Naive thymus-derived CD8-positive, alpha-beta T cell (primary cell): ENCODE data around the gene MPV17. TPM values are rescaled to one million over a fixed set of nuclear protein-coding genes. Genes with fewer than 3 reads are reported as not detected.
"Not testable (repeated sequence)": the region's sequence is repeated elsewhere in the genome, so short reads cannot be mapped to it uniquely, and the experiment has no call there.

Source experiments
- ATAC-seq, 2 donors: fragments of 150-1000 bp; cut with Tn5 transposase in 1 of 2; sonication (Bioruptor Pico), chemical (Tn5 transposase) in 1 of 2; 1 replicate in 1 of 2; 2 replicates in 1 of 2; pipeline ENCODE4 v1.10.0; 2021; ENCODE audit warnings: mild to moderate bottlenecking in 2 of 2, moderate library complexity in 2 of 2
- POLR2A ChIA-PET: fragments of 350-600 bp; sonication (Branson Sonifier 250); formaldehyde crosslinking; loops from one replicate; lab custom pipeline; 2021; ENCODE audit warnings: antibody characterized with exemption; lab: Charles Lee
- DNase-seq, 10 donors: peaks; one replicate each; pipeline versions ENCODE4 v3.0.0 to v3.0.0-alpha.2; 2020 to 2022
- H3K27ac Mint-ChIP-seq, 10 donors: one replicate each; pipeline ENCODE4 v1.8.0; 2020 to 2022; ENCODE audit warnings: mild to moderate bottlenecking in 10 of 10, mixed read lengths in 10 of 10, moderate library complexity in 4 of 10, inconsistent platforms in 1 of 10
- H3K27me3 Mint-ChIP-seq, 5 donors: one replicate each; pipeline ENCODE4 v1.8.0; 2021 to 2022; ENCODE audit warnings: mixed read lengths in 5 of 5
- H3K36me3 Mint-ChIP-seq, 3 donors: one replicate each; pipeline ENCODE4 v1.8.0; 2020 to 2022; ENCODE audit warnings: mixed read lengths in 3 of 3, mild to moderate bottlenecking in 2 of 3, inconsistent platforms in 1 of 3
- H3K4me1 Mint-ChIP-seq, 4 donors: one replicate each; pipeline ENCODE4 v1.8.0; 2021 to 2022; ENCODE audit warnings: mixed read lengths in 4 of 4
- H3K4me3 Mint-ChIP-seq, 10 donors: one replicate each; pipeline ENCODE4 v1.8.0; 2020 to 2022; ENCODE audit warnings: mild to moderate bottlenecking in 10 of 10, mixed read lengths in 10 of 10, moderate library complexity in 6 of 10, inconsistent platforms in 1 of 10
- H3K9me3 Mint-ChIP-seq, 9 donors: one replicate each; pipeline ENCODE4 v1.8.0; 2020 to 2022; ENCODE audit warnings: mixed read lengths in 9 of 9, mild to moderate bottlenecking in 3 of 9, inconsistent platforms in 1 of 9, moderate library complexity in 1 of 9
- polyA plus RNA-seq, 3 donors: library from polyadenylated mRNA; unstranded; fragments of 300-500 nt; fragmentation: Illumina TruSeq; gene quantifications; one replicate each; pipeline ENCODE4 v1.2.3, GENCODE V29; 2021
- total RNA-seq, 8 experiments: library from RNA in 2 of 8; stranded (reverse) in 2 of 8; gene quantifications; one replicate each; pipeline ENCODE4 v1.2.3 and lab custom pipeline; 2021 to 2026

The MPV17 gene
- total and polyA plus RNA-seq, 5 experiments from 2014 or later = 109 to 135 (median 111) TPM

- POLR2A ChIA-PET = interaction anchor here (0.6 to 1.8 kb wide), 5 partner anchors 10 to 227 kb away, joined by 3 to 6 read pairs (median 5); no protein-coding TSS in a partner anchor
- H3K36me3 Mint-ChIP-seq = peaks cover 0 to 11% (median 2%) of the 10 kb centered on the region in 3 donors
- H3K4me3 Mint-ChIP-seq = peak overlapping the region in 8 of 10 donors; percentile 33 to 69 (median 55)
- peak overlapping the region in 7 of 10 donors; percentile 31 to 83 (median 62) for H3K27ac Mint-ChIP-seq
- no peaks in the 10 kb centered on the region for H3K27me3 Mint-ChIP-seq
- ATAC-seq (no peak), DNase-seq (no peak)
- no peaks in the 10 kb centered on the region for H3K9me3 Mint-ChIP-seq
- H3K4me1 Mint-ChIP-seq = peaks cover 23 to 81% (median 69%) of the 10 kb centered on the region in 4 donors
These were observed 31.1 kb upstream of the MPV17 start for GRCh38 chr2:27353762-27354596.

GRCh38 chr2:27353386-27353761, 30.5 kb upstream of the MPV17 start:
- Mint-ChIP-seq H3K4me3 (peak overlapping the region in 5 of 10 donors; percentile 14 to 65 (median 33)), H3K27ac (peak overlapping the region in 5 of 10 donors; percentile 31 to 83 (median 71)), H3K36me3 (peaks cover 0 to 11% (median 0%) of the 10 kb centered on the region in 3 donors), H3K4me1 (peaks cover 23 to 77% (median 66%) of the 10 kb centered on the region in 4 donors)
- DNase-seq, H3K9me3 Mint-ChIP-seq, ATAC-seq, H3K27me3 Mint-ChIP-seq: not testable (repeated sequence)
- POLR2A ChIA-PET = interaction anchor here (0.7 to 1.8 kb wide), 2 partner anchors 10 to 16 kb away, joined by 5 to 6 read pairs; no protein-coding TSS in a partner anchor

- Mint-ChIP-seq H3K27ac (peak overlapping the region; percentile 7 to 85 (median 64)), H3K36me3 (peaks cover 0 to 22% (median 0%) of the 10 kb centered on the region in 3 donors), H3K4me3 (peak overlapping the region in 9 of 10 donors; percentile 12 to 59 (median 31)), H3K27me3 (no peaks in the 10 kb centered on the region), H3K9me3 (no peaks in the 10 kb centered on the region), H3K4me1 (peaks cover 24 to 74% (median 64%) of the 10 kb centered on the region in 4 donors)
- DNase-seq (peak in 4 of 10 donors; percentile 21 to 64 (median 46)), ATAC-seq (peak in 1 of 2 donors; percentile 36)
- POLR2A ChIA-PET = interaction anchor here (0.6 to 1.7 kb wide), 5 partner anchors 14 to 77 kb away, joined by 3 to 5 read pairs (median 3); partner anchors contain the start of genes MPV17 and NRBP1
These were observed 29.1 kb upstream of the MPV17 start for GRCh38 chr2:27351802-27352598.

- H3K27ac Mint-ChIP-seq = no peak overlapping the region
- POLR2A ChIA-PET = interaction anchor here (0.7 kb wide), 1 partner anchor 78 kb away, joined by 3 read pairs; no protein-coding TSS in a partner anchor
- ATAC-seq (no peak), DNase-seq (no peak)
- peak overlapping the region in 1 of 10 donors; percentile 34 for H3K4me3 Mint-ChIP-seq
- H3K27me3 Mint-ChIP-seq = no peaks in the 10 kb centered on the region
- H3K36me3 Mint-ChIP-seq = peaks cover 0 to 29% (median 0%) of the 10 kb centered on the region in 3 donors
- peaks cover 23 to 67% (median 57%) of the 10 kb centered on the region in 4 donors for H3K4me1 Mint-ChIP-seq
- H3K9me3 Mint-ChIP-seq = no peaks in the 10 kb centered on the region
These were observed 27.3 kb upstream of the MPV17 start for GRCh38 chr2:27350106-27350693.

- H3K4me1 Mint-ChIP-seq = peaks cover 23 to 51% (median 39%) of the 10 kb centered on the region in 4 donors
- POLR2A ChIA-PET = no interaction called here
- no peak overlapping the region for H3K27ac Mint-ChIP-seq
- DNase-seq (no peak), ATAC-seq (no peak)
- no peak overlapping the region for H3K4me3 Mint-ChIP-seq
- H3K36me3 Mint-ChIP-seq = peaks cover 0 to 36% (median 0%) of the 10 kb centered on the region in 3 donors
- H3K27me3 Mint-ChIP-seq = no peaks in the 10 kb centered on the region
- no peaks in the 10 kb centered on the region for H3K9me3 Mint-ChIP-seq
These were observed 24.7 kb upstream of the MPV17 start for GRCh38 chr2:27347641-27348040.

GRCh38 chr2:27336173-27336572, 13.3 kb upstream of the MPV17 start:
- H3K27me3 Mint-ChIP-seq = no peaks in the 10 kb centered on the region
- H3K4me1 Mint-ChIP-seq = peaks cover 0 to 5% (median 2%) of the 10 kb centered on the region in 4 donors
- H3K27ac Mint-ChIP-seq = no peak overlapping the region
- H3K9me3 Mint-ChIP-seq = no peaks in the 10 kb centered on the region
- ATAC-seq (no peak), DNase-seq (no peak)
- peaks cover 0 to 82% (median 26%) of the 10 kb centered on the region in 3 donors for H3K36me3 Mint-ChIP-seq
- POLR2A ChIA-PET = interaction anchor here (1.1 kb wide), 1 partner anchor 12 kb away, joined by 4 read pairs; no protein-coding TSS in a partner anchor
- H3K4me3 Mint-ChIP-seq = no peak overlapping the region

- Mint-ChIP-seq H3K4me1 (peaks cover 0 to 5% (median under 1%) of the 10 kb centered on the region in 4 donors), H3K27ac (peak overlapping the region in 4 of 10 donors; percentile 8 to 88 (median 50)), H3K27me3 (no peaks in the 10 kb centered on the region), H3K9me3 (no peaks in the 10 kb centered on the region), H3K36me3 (peaks cover 0 to 81% (median 22%) of the 10 kb centered on the region in 3 donors), H3K4me3 (no peak overlapping the region)
- DNase-seq (no peak), ATAC-seq (no peak)
- POLR2A ChIA-PET = no interaction called here
These were observed 12.4 kb upstream of the MPV17 start for GRCh38 chr2:27335311-27335710.

- Mint-ChIP-seq H3K4me3 (peak overlapping the region; percentile 2 to 98 (median 63)), H3K27ac (peak overlapping the region in 9 of 10 donors; percentile 24 to 100 (median 86)), H3K27me3 (no peaks in the 10 kb centered on the region), H3K9me3 (no peaks in the 10 kb centered on the region), H3K36me3 (peaks cover 6 to 39% (median 19%) of the 10 kb centered on the region in 3 donors), H3K4me1 (peaks cover 12 to 32% (median 31%) of the 10 kb centered on the region in 4 donors)
- ATAC-seq (no peak), DNase-seq (no peak)
- POLR2A ChIA-PET = interaction anchor here (1.3 kb wide), 1 partner anchor 12 kb away, joined by 4 read pairs; no protein-coding TSS in a partner anchor
These were observed 1.8 kb upstream of the MPV17 start for GRCh38 chr2:27324720-27325119.

- peaks cover 12 to 32% (median 31%) of the 10 kb centered on the region in 4 donors for H3K4me1 Mint-ChIP-seq
- H3K27ac Mint-ChIP-seq = peak overlapping the region; percentile 97 to 100 (median 99)
- peaks cover 6 to 32% (median 19%) of the 10 kb centered on the region in 3 donors for H3K36me3 Mint-ChIP-seq
- H3K27me3 Mint-ChIP-seq = no peaks in the 10 kb centered on the region
- POLR2A ChIA-PET = interaction anchor here (0.8 to 2.7 kb wide), 14 partner anchors 8 to 340 kb away, joined by 3 to 30 read pairs (median 4); partner anchors contain the start of genes EIF2B4, GTF3C2, PPM1G and SLC4A1AP
- H3K4me3 Mint-ChIP-seq = peak overlapping the region; percentile 91 to 100 (median 98)
- H3K9me3 Mint-ChIP-seq = no peaks in the 10 kb centered on the region
- ATAC-seq = no peak
- DNase-seq = no peak
These were observed 844 bp upstream of the MPV17 start for GRCh38 chr2:27323596-27324285.

GRCh38 chr2:27322301-27322765, 564 bp downstream of the MPV17 start:
- Mint-ChIP-seq H3K27ac (peak overlapping the region; percentile 97 to 100 (median 99)), H3K27me3 (no peaks in the 10 kb centered on the region), H3K4me3 (peak overlapping the region; percentile 91 to 100 (median 98)), H3K36me3 (peaks cover 6 to 20% (median 10%) of the 10 kb centered on the region in 3 donors), H3K4me1 (peaks cover 12 to 32% (median 31%) of the 10 kb centered on the region in 4 donors), H3K9me3 (no peaks in the 10 kb centered on the region)
- POLR2A ChIA-PET = interaction anchor here (0.6 to 2.7 kb wide), 12 partner anchors 11 to 307 kb away, joined by 3 to 30 read pairs (median 4); partner anchors contain the start of genes CCDC121, EIF2B4, GPN1 and GTF3C2
- peak; percentile 9 to 29 for ATAC-seq
- DNase-seq = peak in 3 of 10 donors; percentile 11 to 21 (median 15)
